HepG2 (cell line): ENCODE data around the gene MYO1E.

Source experiments
- ATF3 ChIP-seq: sonication (generic); formaldehyde crosslinking; IDR thresholded peaks from 2 replicates; pipeline ENCODE4 v1.4.0; 2020; ENCODE audit warnings: missing genetic modification reagents
- CTCF ChIP-seq: sonication (generic); formaldehyde crosslinking; IDR thresholded peaks from 2 replicates; pipeline ENCODE4 v1.5.0; 2020; ENCODE audit warnings: mild to moderate bottlenecking, missing genetic modification reagents, moderate library complexity
- EP300 ChIP-seq, 3 experiments: sonication (generic) in 1 of 3; formaldehyde crosslinking in 1 of 3; IDR thresholded peaks; 2 replicates each; pipeline versions ENCODE4 v1.5.1 to v1.6.1; 2011 to 2020; ENCODE audit warnings: low read depth in 2 of 3, low read length in 2 of 3, borderline replicate concordance in 1 of 3, improper control_type of control experiment in 1 of 3, mild to moderate bottlenecking in 1 of 3, missing genetic modification reagents in 1 of 3, moderate library complexity in 1 of 3
- EZH2 ChIP-seq: conservative IDR thresholded peaks from 2 replicates; pipeline ENCODE4 v1.6.1; 2012; ENCODE audit warnings: mild to moderate bottlenecking, low read depth, low read length, moderate library complexity
- NFATC3 ChIP-seq: sonication (generic); formaldehyde crosslinking; IDR thresholded peaks from 2 replicates; pipeline ENCODE4 v1.5.1; 2020; ENCODE audit warnings: mild to moderate bottlenecking, missing genetic modification reagents
- NFE2L1 ChIP-seq: sonication (generic); formaldehyde crosslinking; IDR thresholded peaks from 2 replicates; pipeline ENCODE4 v1.4.0; 2020; ENCODE audit warnings: missing genetic modification reagents, mild to moderate bottlenecking, borderline replicate concordance
- TARDBP ChIP-seq: sonication (generic); formaldehyde crosslinking; IDR thresholded peaks from 2 replicates; pipeline ENCODE4 v1.8.0; 2022; ENCODE audit warnings: mild to moderate bottlenecking, missing genetic modification reagents
- WIZ ChIP-seq: sonication (generic); formaldehyde crosslinking; IDR thresholded peaks from 2 replicates; pipeline ENCODE4 v1.5.1; 2020; ENCODE audit warnings: mild to moderate bottlenecking, missing genetic modification reagents
- ZBTB14 ChIP-seq: sonication (generic); formaldehyde crosslinking; IDR thresholded peaks from 2 replicates; pipeline ENCODE4 v1.4.0; 2020; ENCODE audit warnings: missing genetic modification reagents
- ZNF12 ChIP-seq: sonication (generic); formaldehyde crosslinking; IDR thresholded peaks from 2 replicates; pipeline ENCODE4 v1.5.0; 2020; ENCODE audit warnings: missing genetic modification reagents
- ZNF124 ChIP-seq: sonication (generic); formaldehyde crosslinking; IDR thresholded peaks from 2 replicates; pipeline ENCODE4 v1.4.0; 2020; ENCODE audit warnings: missing genetic modification reagents
- ZNF274 ChIP-seq: sonication (generic); formaldehyde crosslinking; IDR thresholded peaks from 2 replicates; pipeline ENCODE4 v1.5.1; 2020; ENCODE audit warnings: mild to moderate bottlenecking, missing genetic modification reagents
- ZNF891 ChIP-seq: sonication (generic); formaldehyde crosslinking; IDR thresholded peaks from 2 replicates; pipeline ENCODE4 v1.5.0; 2020; ENCODE audit warnings: mild to moderate bottlenecking, missing genetic modification reagents

GRCh38 chr15:59230531-59231055, 142.1 kb downstream of the MYO1E start:
- TF ChIP-seq ZNF12 (no peak), ZNF274 (CRISPR knock-in tag) (no peak), NFATC3 (CRISPR knock-in tag) (no peak), TARDBP (CRISPR knock-in tag) (no peak), EP300 (IDR thresholded peaks at IDR 0.05; ENCODE audit: low read depth in 2 of 2, low read length in 2 of 2) (no peak), EP300 (CRISPR knock-in tag; IDR thresholded peaks at IDR 0.05; ENCODE audit: borderline replicate concordance) (no peak), ATF3 (CRISPR knock-in tag) (no peak), ZNF124 (CRISPR knock-in tag) (no peak), EZH2 (no peak), ZNF891 (no peak), ZBTB14 (CRISPR knock-in tag) (no peak), NFE2L1 (CRISPR knock-in tag) (no peak), CTCF (CRISPR knock-in tag) (no peak), WIZ (no peak)
